COLO668 (cell line): Measurements from ENCODE around the gene BORCS5.

Experiments used
- DNase-seq: peaks from one replicate; lab custom pipeline; 2025; ENCODE audit not compliant: unreplicated experiment; lab: John Stamatoyannopoulos, UW

The BORCS5 gene

GRCh38 chr12:12508612-12509011 lies 151.7 kb downstream of the BORCS5 start:
- DNase-seq = no peak

GRCh38 chr12:12510141-12510540 lies 153.3 kb downstream of the BORCS5 start:
- no peak for DNase-seq

GRCh38 chr12:12510551-12510950 lies 153.7 kb downstream of the BORCS5 start:
- DNase-seq = no peak

GRCh38 chr12:12511021-12511783 lies 154.3 kb downstream of the BORCS5 start:
- no peak for DNase-seq

GRCh38 chr12:12511895-12512711 lies 155.2 kb downstream of the BORCS5 start:
- DNase-seq = no peak

- DNase-seq = no peak
Measured at GRCh38 chr12:12513416-12514006, 156.6 kb downstream of the BORCS5 start.

- DNase-seq = no peak
Measured at GRCh38 chr12:12518464-12518845, 161.6 kb downstream of the BORCS5 start.

GRCh38 chr12:12518919-12519318 lies 162.0 kb downstream of the BORCS5 start:
- DNase-seq = no peak
